Hepatocyte (in vitro differentiated cells): ENCODE measurements around the gene CMIP. TPM values are rescaled to one million over a fixed set of nuclear protein-coding genes. Genes with fewer than 3 reads are reported as not detected.

Experiments
- DNase-seq: peaks from one replicate; pipeline ENCODE4 v3.0.0-alpha.2; 2016; ENCODE audit warnings: low spot score
- H2AFZ ChIP-seq: fragments of 200-600 bp; sonication (generic); 2 replicates; pipeline ENCODE4 v1.6.0; 2016; ENCODE audit warnings: antibody characterized with exemption, mild to moderate bottlenecking
- H3K27ac ChIP-seq: fragments of 200-600 bp; sonication (generic); 2 replicates; pipeline ENCODE4 v1.5.1; 2016; ENCODE audit warnings: mild to moderate bottlenecking
- H3K27me3 ChIP-seq: fragments of 200-600 bp; sonication (generic); 2 replicates; pipeline ENCODE4 v1.6.1; 2016
- H3K36me3 ChIP-seq: fragments of 200-600 bp; sonication (generic); replicated peaks from 2 replicates; pipeline ENCODE4 v1.5.1; 2016; ENCODE audit warnings: low read depth; ENCODE audit not compliant: insufficient read depth
- H3K4me1 ChIP-seq: fragments of 200-600 bp; sonication (generic); 2 replicates; pipeline ENCODE4 v1.5.1; 2016; ENCODE audit warnings: mild to moderate bottlenecking, moderate library complexity; ENCODE audit not compliant: insufficient read depth
- H3K4me2 ChIP-seq: fragments of 200-600 bp; sonication (generic); 2 replicates; pipeline ENCODE4 v1.6.0; 2016
- H3K4me3 ChIP-seq: fragments of 200-600 bp; sonication (generic); 2 replicates; pipeline ENCODE4 v1.5.1; 2016; ENCODE audit warnings: mild to moderate bottlenecking
- H3K79me2 ChIP-seq: fragments of 200-600 bp; sonication (generic); 2 replicates; pipeline ENCODE4 v1.6.0; 2017; ENCODE audit warnings: mild to moderate bottlenecking
- H3K9me2 ChIP-seq: fragments of 200-600 bp; sonication (generic); replicated peaks from 2 replicates; pipeline ENCODE4 v1.6.0; 2017; ENCODE audit warnings: mild to moderate bottlenecking; ENCODE audit not compliant: insufficient read depth
- H3K9me3 ChIP-seq: fragments of 200-600 bp; sonication (generic); 2 replicates; pipeline ENCODE4 v1.5.1; 2016; ENCODE audit warnings: low read depth, mild to moderate bottlenecking
- H4K20me1 ChIP-seq: fragments of 200-600 bp; sonication (generic); 2 replicates; pipeline ENCODE4 v1.6.0; 2016; ENCODE audit warnings: mild to moderate bottlenecking; ENCODE audit not compliant: insufficient read depth, poor library complexity, severe bottlenecking
- CTCF ChIP-seq: fragments of 200-600 bp; sonication (generic); IDR thresholded peaks from 2 replicates; pipeline ENCODE4 v1.5.1; 2016; ENCODE audit warnings: antibody characterized with exemption, mild to moderate bottlenecking; ENCODE audit not compliant: poor library complexity
- EZH2 ChIP-seq: fragments of 200-600 bp; sonication (generic); IDR thresholded peaks from 2 replicates; pipeline ENCODE4 v1.6.1; 2016; ENCODE audit warnings: antibody characterized with exemption, mild to moderate bottlenecking, borderline replicate concordance
- EZH2phosphoT487 ChIP-seq: fragments of 200-600 bp; sonication (generic); IDR thresholded peaks from one replicate; pipeline ENCODE4 v1.6.1; 2018; ENCODE audit warnings: antibody characterized with exemption, mild to moderate bottlenecking, low read depth, moderate library complexity; ENCODE audit not compliant: unreplicated experiment, severe bottlenecking
- WGBS: methylation state at CpG from one replicate; pipeline ENCODE4 v1.1.6; 2016; ENCODE audit warnings: low lambda C conversion rate; ENCODE audit errors: missing lambda C conversion rate; 5-methylcytosine and 5-hydroxymethylcytosine counted together
- polyA plus RNA-seq: library from polyadenylated mRNA; unstranded; fragments of >200 nt; fragmentation: Nextera tagmentation; extraction: Ambion mirVana; gene quantifications from 2 replicates; pipeline ENCODE4 v1.2.1, GENCODE V29; 2016
- total RNA-seq: library from RNA; depleted of rRNA; stranded (reverse); fragments of >200 nt; gene quantifications from 2 replicates; pipeline ENCODE4 v1.2.3, GENCODE V29; 2014

The CMIP gene
- total and polyA plus RNA-seq, 2 experiments from 2014 or later, result 5.8 to 17.8 TPM

- no peaks in the 10 kb centered on the region for H3K9me3 ChIP-seq
- H2AFZ ChIP-seq, result no peak overlapping the region
- no peak for TF ChIP-seq EZH2phosphoT487
- no peak for TF ChIP-seq CTCF
- TF ChIP-seq EZH2, result no peak
- WGBS, result 86% methylated on average over 3 of the region's 5 CpGs
- peaks cover 83% of the 10 kb centered on the region for H3K79me2 ChIP-seq
- DNase-seq, result no peak
- H3K4me3 ChIP-seq, result no peak overlapping the region
- H3K4me1 ChIP-seq, result peaks cover 29% of the 10 kb centered on the region
- no peaks in the 10 kb centered on the region for H3K27me3 ChIP-seq
- no peak overlapping the region for H3K4me2 ChIP-seq
- H3K9me2 ChIP-seq, result no peaks in the 10 kb centered on the region
- no peaks in the 10 kb centered on the region for H4K20me1 ChIP-seq
- no peak overlapping the region for H3K27ac ChIP-seq
- H3K36me3 ChIP-seq, result no peaks in the 10 kb centered on the region
These were observed 152.6 kb downstream of the CMIP start for GRCh38 chr16:81597079-81597658.

- H3K79me2 ChIP-seq, result peaks cover 84% of the 10 kb centered on the region
These were observed 153.5 kb downstream of the CMIP start for GRCh38 chr16:81598083-81598482.

GRCh38 chr16:81599034-81599744 is 154.6 kb downstream of the CMIP start:
- no peak for DNase-seq
- 75% methylated on average over 11 of the region's 11 CpGs for WGBS
- no peaks in the 10 kb centered on the region for H4K20me1 ChIP-seq
- peak overlapping the region; percentile 31 for H3K27ac ChIP-seq
- no peak overlapping the region for H3K4me2 ChIP-seq
- H3K36me3 ChIP-seq, result no peaks in the 10 kb centered on the region
- H2AFZ ChIP-seq, result no peak overlapping the region
- peaks cover 36% of the 10 kb centered on the region for H3K4me1 ChIP-seq
- H3K4me3 ChIP-seq, result no peak overlapping the region
- H3K27me3 ChIP-seq, result no peaks in the 10 kb centered on the region
- H3K79me2 ChIP-seq, result peaks cover 85% of the 10 kb centered on the region
- H3K9me2 ChIP-seq, result no peaks in the 10 kb centered on the region
- H3K9me3 ChIP-seq, result no peaks in the 10 kb centered on the region
- TF ChIP-seq EZH2phosphoT487 (no peak), EZH2 (no peak), CTCF (no peak)

More at GRCh38 chr16:81598083-81598482, 153.5 kb downstream of the CMIP start:
- Histone ChIP-seq H3K27me3 (no peaks in the 10 kb centered on the region), H3K4me3 (no peak overlapping the region), H4K20me1 (no peaks in the 10 kb centered on the region), H3K27ac (no peak overlapping the region), H2AFZ (no peak overlapping the region), H3K36me3 (no peaks in the 10 kb centered on the region), H3K9me2 (no peaks in the 10 kb centered on the region), H3K9me3 (no peaks in the 10 kb centered on the region), H3K4me1 (peaks cover 36% of the 10 kb centered on the region), H3K4me2 (no peak overlapping the region)
- DNase-seq, result no peak
- no peak for TF ChIP-seq EZH2
- WGBS, result 96% methylated on average over 12 of the region's 12 CpGs

GRCh38 chr16:81600275-81600674 is 155.7 kb downstream of the CMIP start:
- Histone ChIP-seq H3K36me3 (no peaks in the 10 kb centered on the region), H4K20me1 (peaks cover 6% of the 10 kb centered on the region), H3K4me3 (no peak overlapping the region), H3K79me2 (peaks cover 77% of the 10 kb centered on the region), H3K4me1 (peaks cover 39% of the 10 kb centered on the region), H3K4me2 (no peak overlapping the region), H2AFZ (no peak overlapping the region), H3K9me3 (no peaks in the 10 kb centered on the region), H3K9me2 (no peaks in the 10 kb centered on the region), H3K27me3 (no peaks in the 10 kb centered on the region), H3K27ac (peak overlapping the region; percentile 71)
- DNase-seq, result peak; percentile 47
- no peak for TF ChIP-seq EZH2phosphoT487
- TF ChIP-seq EZH2, result no peak
- no peak for TF ChIP-seq CTCF
- 52% methylated on average over 5 of the region's 5 CpGs for WGBS
